Ishikawa (cell line): ENCODE data around the gene GABRB3.

Experiments
- CEBPB ChIP-seq: IDR thresholded peaks from 2 replicates; pipeline ENCODE4 v1.6.1; 2012
- CREB1 ChIP-seq: IDR thresholded peaks from 2 replicates; pipeline ENCODE4 v1.6.1; 2012; ENCODE audit warnings: low read depth
- EGR1 ChIP-seq: IDR thresholded peaks from 2 replicates; pipeline ENCODE4 v1.6.1; 2012
- EP300 ChIP-seq: IDR thresholded peaks from 2 replicates; pipeline ENCODE4 v1.6.1; 2012; ENCODE audit warnings: borderline replicate concordance
- MAX ChIP-seq: IDR thresholded peaks from 2 replicates; pipeline ENCODE4 v1.6.1; 2012
- RAD21 ChIP-seq: IDR thresholded peaks from 2 replicates; pipeline ENCODE4 v1.6.1; 2012; ENCODE audit warnings: low read depth
- REST ChIP-seq: IDR thresholded peaks from 2 replicates; pipeline ENCODE4 v1.6.1; 2012; ENCODE audit warnings: low read depth, mild to moderate bottlenecking
- TAF1 ChIP-seq: IDR thresholded peaks from 2 replicates; pipeline ENCODE4 v1.6.1; 2012; ENCODE audit warnings: low read depth, mild to moderate bottlenecking
- TCF12 ChIP-seq: IDR thresholded peaks from 2 replicates; pipeline ENCODE4 v1.6.1; 2012; ENCODE audit warnings: low read depth
- USF1 ChIP-seq: IDR thresholded peaks from 2 replicates; pipeline ENCODE4 v1.6.1; 2012

- TF ChIP-seq REST (no peak), RAD21 (no peak), TCF12 (no peak), MAX (no peak), EP300 (no peak), CEBPB (no peak), EGR1 (no peak), USF1 (no peak), CREB1 (no peak), TAF1 (no peak)
Observed at GRCh38 chr15:26722621-26723160, 50.2 kb downstream of the GABRB3 start.
